Measurements from ENCODE around the gene EMC1. TPM values are rescaled to one million over a fixed set of nuclear protein-coding genes. Genes with fewer than 3 reads are reported as not detected.
A peak's percentile ranks its signal among the peaks of the same experiment; 100 is the strongest.
"Not testable (repeated sequence)": the region's sequence is repeated elsewhere in the genome, so short reads cannot be mapped to it uniquely, and the experiment has no call there.

The EMC1 gene
- total and polyA plus RNA-seq, 2 donors: 23.2 to 37.4 TPM

- H3K36me3 ChIP-seq (ENCODE audit: insufficient read depth): peaks cover 2% of the 10 kb centered on the region
- H3K27ac ChIP-seq (ENCODE audit: low read depth): no peak overlapping the region
- DNase-seq (ENCODE audit: extremely low spot score): no peak
- H3K4me1 ChIP-seq (ENCODE audit: insufficient read depth): no peaks in the 10 kb centered on the region
- 45% methylated on average over 7 of the region's 7 CpGs for WGBS
- H3K4me3 ChIP-seq (ENCODE audit: low read depth, low read length): no peak overlapping the region
Observed at GRCh38 chr1:19219451-19219850, 31.9 kb downstream of the EMC1 start.

- DNase-seq (ENCODE audit: extremely low spot score); H3K4me3 ChIP-seq (ENCODE audit: low read depth, low read length); H3K4me1 ChIP-seq (ENCODE audit: insufficient read depth); H3K36me3 ChIP-seq (ENCODE audit: insufficient read depth); H3K27ac ChIP-seq (ENCODE audit: low read depth): not testable (repeated sequence)
- WGBS: 96% methylated on average over 4 of the region's 4 CpGs
Observed at GRCh38 chr1:19216585-19216984, 34.7 kb downstream of the EMC1 start.

- 98% methylated on average over 1 of the region's 1 CpG for WGBS
- H3K36me3 ChIP-seq (ENCODE audit: insufficient read depth): peaks cover 2% of the 10 kb centered on the region
- DNase-seq (ENCODE audit: extremely low spot score): no peak
- no peak overlapping the region for H3K27ac ChIP-seq (ENCODE audit: low read depth)
- no peak overlapping the region for H3K4me3 ChIP-seq (ENCODE audit: low read depth, low read length)
- H3K4me1 ChIP-seq (ENCODE audit: insufficient read depth): no peaks in the 10 kb centered on the region
Observed at GRCh38 chr1:19213580-19213979, 37.7 kb downstream of the EMC1 start.

GRCh38 chr1:19212167-19212566 is 39.2 kb downstream of the EMC1 start:
- DNase-seq (ENCODE audit: extremely low spot score): no peak
- H3K4me1 ChIP-seq (ENCODE audit: insufficient read depth): no peaks in the 10 kb centered on the region
- H3K27ac ChIP-seq (ENCODE audit: low read depth): no peak overlapping the region
- H3K36me3 ChIP-seq (ENCODE audit: insufficient read depth): peaks cover 2% of the 10 kb centered on the region
- H3K4me3 ChIP-seq (ENCODE audit: low read depth, low read length): no peak overlapping the region

GRCh38 chr1:19210772-19211549 is 40.4 kb downstream of the EMC1 start:
- Histone ChIP-seq H3K4me3 (ENCODE audit: low read depth, low read length) (peak overlapping the region; percentile 85), H3K4me1 (ENCODE audit: insufficient read depth) (no peaks in the 10 kb centered on the region), H3K36me3 (ENCODE audit: insufficient read depth) (no peaks in the 10 kb centered on the region), H3K27ac (ENCODE audit: low read depth) (peak overlapping the region; percentile 95)
- WGBS: 18% methylated on average over 12 of the region's 12 CpGs
- no peak for DNase-seq (ENCODE audit: extremely low spot score)

- WGBS: under 1% methylated on average over 80 of the region's 80 CpGs
- no peaks in the 10 kb centered on the region for H3K4me1 ChIP-seq (ENCODE audit: insufficient read depth)
- peak within 1 kb of the TSS; percentile 85 for H3K4me3 ChIP-seq (ENCODE audit: low read depth, low read length)
- peak; percentile 77 for DNase-seq (ENCODE audit: extremely low spot score)
- peak within 1 kb of the TSS; percentile 95 for H3K27ac ChIP-seq (ENCODE audit: low read depth)
- H3K36me3 ChIP-seq (ENCODE audit: insufficient read depth): no peaks in the 10 kb centered on the region
Observed at GRCh38 chr1:19209990-19210771, 41.1 kb downstream of the EMC1 start, which contains the start of gene UBR4. TSS of gene UBR4 (minus strand) at chr1:19210266. CDS start at chr1:19210248, 18 bp downstream.

GRCh38 chr1:19209439-19209989 is 41.8 kb downstream of the EMC1 start:
- no peak for DNase-seq (ENCODE audit: extremely low spot score)
- Histone ChIP-seq H3K27ac (ENCODE audit: low read depth) (peak overlapping the region; percentile 95), H3K4me1 (ENCODE audit: insufficient read depth) (no peaks in the 10 kb centered on the region), H3K36me3 (ENCODE audit: insufficient read depth) (no peaks in the 10 kb centered on the region), H3K4me3 (ENCODE audit: low read depth, low read length) (peak overlapping the region; percentile 85)
- under 1% methylated on average over 28 of the region's 28 CpGs for WGBS

- Histone ChIP-seq H3K4me3 (ENCODE audit: low read depth, low read length) (peak overlapping the region; percentile 85), H3K27ac (ENCODE audit: low read depth) (peak overlapping the region; percentile 66), H3K4me1 (ENCODE audit: insufficient read depth) (no peaks in the 10 kb centered on the region), H3K36me3 (ENCODE audit: insufficient read depth) (no peaks in the 10 kb centered on the region)
- no peak for DNase-seq (ENCODE audit: extremely low spot score)
- 8% methylated on average over 8 of the region's 8 CpGs for WGBS
Observed at GRCh38 chr1:19208710-19209438, 42.5 kb downstream of the EMC1 start.

- Histone ChIP-seq H3K4me1 (ENCODE audit: insufficient read depth) (no peaks in the 10 kb centered on the region), H3K27ac (ENCODE audit: low read depth) (no peak overlapping the region), H3K36me3 (ENCODE audit: insufficient read depth) (no peaks in the 10 kb centered on the region), H3K4me3 (ENCODE audit: low read depth, low read length) (no peak overlapping the region)
- DNase-seq (ENCODE audit: extremely low spot score): no peak
- 54% methylated on average over 3 of the region's 3 CpGs for WGBS
Observed at GRCh38 chr1:19206947-19207346, 44.4 kb downstream of the EMC1 start.

- DNase-seq (ENCODE audit: extremely low spot score): no peak
- no peak overlapping the region for H3K27ac ChIP-seq (ENCODE audit: low read depth)
- no peaks in the 10 kb centered on the region for H3K36me3 ChIP-seq (ENCODE audit: insufficient read depth)
- no peak overlapping the region for H3K4me3 ChIP-seq (ENCODE audit: low read depth, low read length)
- H3K4me1 ChIP-seq (ENCODE audit: insufficient read depth): no peaks in the 10 kb centered on the region
- WGBS: 23% methylated on average over 5 of the region's 5 CpGs
Observed at GRCh38 chr1:19205845-19206244, 45.5 kb downstream of the EMC1 start.

- no peak for DNase-seq (ENCODE audit: extremely low spot score)
- no peaks in the 10 kb centered on the region for H3K4me1 ChIP-seq (ENCODE audit: insufficient read depth)
- WGBS: 69% methylated on average over 1 of the region's 1 CpG
- no peak overlapping the region for H3K4me3 ChIP-seq (ENCODE audit: low read depth, low read length)
- H3K36me3 ChIP-seq (ENCODE audit: insufficient read depth): no peaks in the 10 kb centered on the region
- H3K27ac ChIP-seq (ENCODE audit: low read depth): no peak overlapping the region
Observed at GRCh38 chr1:19205403-19205802, 45.9 kb downstream of the EMC1 start.

- Histone ChIP-seq H3K36me3 (ENCODE audit: insufficient read depth) (no peaks in the 10 kb centered on the region), H3K4me3 (ENCODE audit: low read depth, low read length) (no peak overlapping the region), H3K4me1 (ENCODE audit: insufficient read depth) (no peaks in the 10 kb centered on the region), H3K27ac (ENCODE audit: low read depth) (no peak overlapping the region)
- DNase-seq (ENCODE audit: extremely low spot score): no peak
- WGBS: 79% methylated on average over 6 of the region's 6 CpGs
Observed at GRCh38 chr1:19204446-19205266, 46.7 kb downstream of the EMC1 start.

GRCh38 chr1:19203440-19203839 is 47.9 kb downstream of the EMC1 start:
- Histone ChIP-seq H3K4me1 (ENCODE audit: insufficient read depth) (no peaks in the 10 kb centered on the region), H3K4me3 (ENCODE audit: low read depth, low read length) (no peak overlapping the region), H3K36me3 (ENCODE audit: insufficient read depth) (peaks cover 2% of the 10 kb centered on the region), H3K27ac (ENCODE audit: low read depth) (no peak overlapping the region)
- WGBS: 41% methylated on average over 2 of the region's 2 CpGs
- DNase-seq (ENCODE audit: extremely low spot score): no peak
